Neural cell (in vitro differentiated cells): ENCODE data around the gene SRGAP3. TPM values are rescaled to one million over a fixed set of nuclear protein-coding genes. Genes with fewer than 3 reads are reported as not detected.

Experiments
- H2AFZ ChIP-seq: fragments of 200-600, 300-800 bp; sonication (generic), shearing (Covaris generic); 2 replicates; pipeline ENCODE4 v1.6.0; 2014; ENCODE audit warnings: low read depth, mild to moderate bottlenecking, antibody characterized with exemption, low read length, moderate library complexity
- H3F3A ChIP-seq: fragments of 200-600 bp; shearing (Covaris generic); 2 replicates; pipeline ENCODE4 v1.6.1; 2016; ENCODE audit warnings: mild to moderate bottlenecking, moderate library complexity, mixed read lengths, antibody characterized with exemption, low read length; ENCODE audit not compliant: insufficient read depth, poor library complexity, severe bottlenecking
- H3K27ac ChIP-seq: fragments of 200-600, 300-800 bp; sonication (generic), shearing (Covaris generic); 2 replicates; pipeline ENCODE4 v1.5.1; 2014; ENCODE audit warnings: mild to moderate bottlenecking, low read length, moderate library complexity
- H3K27me3 ChIP-seq: fragments of 300-800, 200-600 bp; sonication (generic), shearing (Covaris generic); 2 replicates; pipeline ENCODE4 v1.6.0; 2014; ENCODE audit warnings: mild to moderate bottlenecking, low read depth, low read length, moderate library complexity; ENCODE audit not compliant: insufficient read depth
- H3K36me3 ChIP-seq: fragments of 300-800, 200-600 bp; sonication (generic), shearing (Covaris generic); 2 replicates; pipeline ENCODE4 v1.5.1; 2014; ENCODE audit warnings: mild to moderate bottlenecking, antibody characterized with exemption, low read length, moderate library complexity; ENCODE audit not compliant: insufficient read depth
- H3K4me2 ChIP-seq: fragments of 300-800, 200-600 bp; sonication (generic), shearing (Covaris generic); 2 replicates; pipeline ENCODE4 v1.6.0; 2014; ENCODE audit warnings: mild to moderate bottlenecking, low read length
- H3K4me3 ChIP-seq: fragments of 300-800, 200-600 bp; sonication (generic), shearing (Covaris generic); 2 replicates; pipeline ENCODE4 v1.5.1; 2014; ENCODE audit warnings: mild to moderate bottlenecking, low read length, moderate library complexity
- H3K79me2 ChIP-seq: fragments of 200-600 bp; shearing (Covaris generic); replicated peaks from 2 replicates; pipeline ENCODE4 v1.6.0; 2014; ENCODE audit warnings: mild to moderate bottlenecking, low read length, moderate library complexity; ENCODE audit not compliant: insufficient read depth
- H3K9ac ChIP-seq: fragments of 300-800, 200-600 bp; sonication (generic), shearing (Covaris generic); 2 replicates; pipeline ENCODE4 v1.6.1; 2016; ENCODE audit warnings: mild to moderate bottlenecking, low read length, mixed read lengths
- H3K9me2 ChIP-seq: fragments of 200-600 bp; shearing (Covaris generic); 2 replicates; pipeline ENCODE4 v1.6.1; 2016; ENCODE audit warnings: mild to moderate bottlenecking, low read length, mixed read lengths; ENCODE audit not compliant: insufficient read depth
- H3K9me3 ChIP-seq: fragments of 200-600, 300-800 bp; sonication (generic), shearing (Covaris generic); 2 replicates; pipeline ENCODE4 v1.6.1; 2016; ENCODE audit warnings: mild to moderate bottlenecking, mixed run types, low read length, moderate library complexity, mixed read lengths
- H4K20me1 ChIP-seq: fragments of 200-600 bp; shearing (Covaris generic); 2 replicates; pipeline ENCODE4 v1.6.1; 2016; ENCODE audit warnings: mild to moderate bottlenecking, mixed run types; ENCODE audit not compliant: insufficient read depth
- EP300 ChIP-seq: fragments of 450-650 bp; conservative IDR thresholded peaks from 2 replicates; pipeline ENCODE4 v1.6.1; 2014; ENCODE audit warnings: antibody characterized with exemption, mild to moderate bottlenecking, moderate library complexity; ENCODE audit not compliant: poor library complexity, severe bottlenecking
- EZH2 ChIP-seq: fragments of 200-600, 300-800 bp; shearing (Covaris generic), sonication (generic); IDR thresholded peaks from 2 replicates; pipeline ENCODE4 v1.6.1; 2014; ENCODE audit warnings: antibody characterized with exemption, low read length, borderline replicate concordance, mild to moderate bottlenecking; ENCODE audit not compliant: insufficient read depth, poor library complexity, severe bottlenecking
- MXI1 ChIP-seq: fragments of 450-650 bp; conservative IDR thresholded peaks from 2 replicates; pipeline ENCODE4 v1.6.1; 2014; ENCODE audit warnings: antibody characterized with exemption, mild to moderate bottlenecking; ENCODE audit not compliant: poor library complexity, severe bottlenecking
- POLR2AphosphoS5 ChIP-seq: IDR thresholded peaks from 2 replicates; pipeline ENCODE4 v1.6.1; 2012
- RAD21 ChIP-seq: fragments of 450-650 bp; conservative IDR thresholded peaks from 2 replicates; pipeline ENCODE4 v1.6.1; 2014; ENCODE audit warnings: antibody characterized with exemption, mild to moderate bottlenecking, moderate library complexity
- SMC3 ChIP-seq: fragments of 450-650 bp; conservative IDR thresholded peaks from 2 replicates; pipeline ENCODE4 v1.6.1; 2014; ENCODE audit warnings: antibody characterized with exemption, mild to moderate bottlenecking, moderate library complexity; ENCODE audit not compliant: poor library complexity
- TAF1 ChIP-seq: IDR thresholded peaks from 2 replicates; pipeline ENCODE4 v1.6.1; 2012; ENCODE audit warnings: low read depth
- polyA plus RNA-seq: library from polyadenylated mRNA; depleted of rRNA; stranded (reverse); fragments of >200 nt; gene quantifications from 2 replicates; pipeline ENCODE4 v1.2.3, GENCODE V29; 2014
- TF ChIP-seq, protein P1 (sequence below): fragments of 450-650 bp; IDR thresholded peaks from 2 replicates; pipeline ENCODE4 v1.5.1; 2014; ENCODE audit warnings: antibody characterized with exemption, mild to moderate bottlenecking, moderate library complexity; ENCODE audit not compliant: poor library complexity, severe bottlenecking
- TF ChIP-seq, protein P2 (sequence below): IDR thresholded peaks from 2 replicates; pipeline ENCODE4 v1.6.1; 2012; ENCODE audit warnings: borderline replicate concordance

SRGAP3 gene
- polyA plus RNA-seq, 1 donor from 2014 or later, result 31.5 TPM

DNA sequence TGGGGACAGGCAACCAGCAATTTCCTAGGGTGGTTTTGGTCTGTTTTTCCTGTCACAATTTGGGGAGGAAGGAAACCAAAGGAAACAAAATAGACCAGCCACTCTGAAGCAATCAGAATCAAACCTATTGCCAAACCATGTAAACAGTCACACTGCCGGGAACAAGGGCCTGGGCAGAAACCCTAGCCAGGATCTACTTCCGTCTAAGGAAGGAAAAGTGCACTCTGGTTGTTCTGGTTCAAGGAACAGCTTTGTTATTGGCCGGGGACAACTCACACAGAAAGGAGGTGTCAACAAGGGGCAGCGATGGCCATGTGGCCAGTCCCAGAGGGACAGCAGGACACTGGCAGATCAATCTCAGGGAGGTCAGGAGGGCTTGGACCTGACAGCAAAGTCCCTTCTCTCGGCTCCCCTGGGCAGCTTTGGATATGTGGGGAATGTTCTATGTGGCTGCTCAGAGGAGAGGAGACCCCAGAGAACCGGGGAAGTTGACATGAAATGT, 268.6 kb downstream of the SRGAP3 start:
- no peaks in the 10 kb centered on the region for H3K27me3 ChIP-seq
- no peak overlapping the region for H2AFZ ChIP-seq
- no peaks in the 10 kb centered on the region for H3K9me2 ChIP-seq
- no peaks in the 10 kb centered on the region for H4K20me1 ChIP-seq
- no peak overlapping the region for H3K4me2 ChIP-seq
- no peak overlapping the region for H3K27ac ChIP-seq
- no peak overlapping the region for H3K4me3 ChIP-seq
- no peaks in the 10 kb centered on the region for H3K9me3 ChIP-seq
- H3K36me3 ChIP-seq, result no peaks in the 10 kb centered on the region
- H3F3A ChIP-seq, result no peaks in the 10 kb centered on the region
- TF ChIP-seq MXI1 (no peak), EP300 (no peak), SMC3 (no peak), RAD21 (no peak), EZH2 (no peak), POLR2AphosphoS5 (no peak), TAF1 (no peak)
- TF ChIP-seq, protein P1, sequence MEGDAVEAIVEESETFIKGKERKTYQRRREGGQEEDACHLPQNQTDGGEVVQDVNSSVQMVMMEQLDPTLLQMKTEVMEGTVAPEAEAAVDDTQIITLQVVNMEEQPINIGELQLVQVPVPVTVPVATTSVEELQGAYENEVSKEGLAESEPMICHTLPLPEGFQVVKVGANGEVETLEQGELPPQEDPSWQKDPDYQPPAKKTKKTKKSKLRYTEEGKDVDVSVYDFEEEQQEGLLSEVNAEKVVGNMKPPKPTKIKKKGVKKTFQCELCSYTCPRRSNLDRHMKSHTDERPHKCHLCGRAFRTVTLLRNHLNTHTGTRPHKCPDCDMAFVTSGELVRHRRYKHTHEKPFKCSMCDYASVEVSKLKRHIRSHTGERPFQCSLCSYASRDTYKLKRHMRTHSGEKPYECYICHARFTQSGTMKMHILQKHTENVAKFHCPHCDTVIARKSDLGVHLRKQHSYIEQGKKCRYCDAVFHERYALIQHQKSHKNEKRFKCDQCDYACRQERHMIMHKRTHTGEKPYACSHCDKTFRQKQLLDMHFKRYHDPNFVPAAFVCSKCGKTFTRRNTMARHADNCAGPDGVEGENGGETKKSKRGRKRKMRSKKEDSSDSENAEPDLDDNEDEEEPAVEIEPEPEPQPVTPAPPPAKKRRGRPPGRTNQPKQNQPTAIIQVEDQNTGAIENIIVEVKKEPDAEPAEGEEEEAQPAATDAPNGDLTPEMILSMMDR, result no peak
- TF ChIP-seq, protein P2, sequence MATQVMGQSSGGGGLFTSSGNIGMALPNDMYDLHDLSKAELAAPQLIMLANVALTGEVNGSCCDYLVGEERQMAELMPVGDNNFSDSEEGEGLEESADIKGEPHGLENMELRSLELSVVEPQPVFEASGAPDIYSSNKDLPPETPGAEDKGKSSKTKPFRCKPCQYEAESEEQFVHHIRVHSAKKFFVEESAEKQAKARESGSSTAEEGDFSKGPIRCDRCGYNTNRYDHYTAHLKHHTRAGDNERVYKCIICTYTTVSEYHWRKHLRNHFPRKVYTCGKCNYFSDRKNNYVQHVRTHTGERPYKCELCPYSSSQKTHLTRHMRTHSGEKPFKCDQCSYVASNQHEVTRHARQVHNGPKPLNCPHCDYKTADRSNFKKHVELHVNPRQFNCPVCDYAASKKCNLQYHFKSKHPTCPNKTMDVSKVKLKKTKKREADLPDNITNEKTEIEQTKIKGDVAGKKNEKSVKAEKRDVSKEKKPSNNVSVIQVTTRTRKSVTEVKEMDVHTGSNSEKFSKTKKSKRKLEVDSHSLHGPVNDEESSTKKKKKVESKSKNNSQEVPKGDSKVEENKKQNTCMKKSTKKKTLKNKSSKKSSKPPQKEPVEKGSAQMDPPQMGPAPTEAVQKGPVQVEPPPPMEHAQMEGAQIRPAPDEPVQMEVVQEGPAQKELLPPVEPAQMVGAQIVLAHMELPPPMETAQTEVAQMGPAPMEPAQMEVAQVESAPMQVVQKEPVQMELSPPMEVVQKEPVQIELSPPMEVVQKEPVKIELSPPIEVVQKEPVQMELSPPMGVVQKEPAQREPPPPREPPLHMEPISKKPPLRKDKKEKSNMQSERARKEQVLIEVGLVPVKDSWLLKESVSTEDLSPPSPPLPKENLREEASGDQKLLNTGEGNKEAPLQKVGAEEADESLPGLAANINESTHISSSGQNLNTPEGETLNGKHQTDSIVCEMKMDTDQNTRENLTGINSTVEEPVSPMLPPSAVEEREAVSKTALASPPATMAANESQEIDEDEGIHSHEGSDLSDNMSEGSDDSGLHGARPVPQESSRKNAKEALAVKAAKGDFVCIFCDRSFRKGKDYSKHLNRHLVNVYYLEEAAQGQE, result no peak
- H3K9ac ChIP-seq, result no peak overlapping the region
- H3K79me2 ChIP-seq, result no peaks in the 10 kb centered on the region

GRCh38 chr3:8979262-8979661, 270.2 kb downstream of the SRGAP3 start:
- H3K27me3 ChIP-seq, result no peaks in the 10 kb centered on the region
- H3K4me2 ChIP-seq, result no peak overlapping the region
- H3K27ac ChIP-seq, result no peak overlapping the region
- H3K9me2 ChIP-seq, result no peaks in the 10 kb centered on the region
- no peaks in the 10 kb centered on the region for H3K36me3 ChIP-seq
- no peaks in the 10 kb centered on the region for H3K79me2 ChIP-seq
- no peak overlapping the region for H2AFZ ChIP-seq
- no peaks in the 10 kb centered on the region for H4K20me1 ChIP-seq
- TF ChIP-seq, protein P1, result no peak
- TF ChIP-seq TAF1 (no peak), EP300 (no peak), SMC3 (no peak), RAD21 (no peak), MXI1 (no peak), POLR2AphosphoS5 (no peak), EZH2 (no peak)
- TF ChIP-seq, protein P2, result no peak
- no peak overlapping the region for H3K9ac ChIP-seq
- H3K4me3 ChIP-seq, result no peak overlapping the region
- H3F3A ChIP-seq, result no peaks in the 10 kb centered on the region
- no peaks in the 10 kb centered on the region for H3K9me3 ChIP-seq
